ENCODE measurements around the gene TMEM89.

- TF ChIP-seq CTCF (IDR thresholded peaks at IDR 0.05; ENCODE audit: low read depth, low read length, poor library complexity, severe bottlenecking) (no peak), EZH2phosphoT487 (IDR thresholded peaks at IDR 0.05; ENCODE audit: borderline replicate concordance, low read length) (no peak)
Measured at GRCh38 chr3:48571938-48572337, 49.6 kb downstream of the TMEM89 start.
